Ishikawa (cell line): ENCODE data around the gene MN1.

Experiments
- CEBPB ChIP-seq: IDR thresholded peaks from 2 replicates; pipeline ENCODE4 v1.6.1; 2012
- CREB1 ChIP-seq: IDR thresholded peaks from 2 replicates; pipeline ENCODE4 v1.6.1; 2012; ENCODE audit warnings: low read depth
- EGR1 ChIP-seq: IDR thresholded peaks from 2 replicates; pipeline ENCODE4 v1.6.1; 2012
- EP300 ChIP-seq: IDR thresholded peaks from 2 replicates; pipeline ENCODE4 v1.6.1; 2012; ENCODE audit warnings: borderline replicate concordance
- FOXM1 ChIP-seq: IDR thresholded peaks from 2 replicates; pipeline ENCODE4 v1.6.1; 2012; ENCODE audit warnings: low read depth, borderline replicate concordance
- MAX ChIP-seq: IDR thresholded peaks from 2 replicates; pipeline ENCODE4 v1.6.1; 2012
- RAD21 ChIP-seq: IDR thresholded peaks from 2 replicates; pipeline ENCODE4 v1.6.1; 2012; ENCODE audit warnings: low read depth
- REST ChIP-seq: IDR thresholded peaks from 2 replicates; pipeline ENCODE4 v1.6.1; 2012; ENCODE audit warnings: low read depth, mild to moderate bottlenecking
- TAF1 ChIP-seq: IDR thresholded peaks from 2 replicates; pipeline ENCODE4 v1.6.1; 2012; ENCODE audit warnings: low read depth, mild to moderate bottlenecking
- TCF12 ChIP-seq: IDR thresholded peaks from 2 replicates; pipeline ENCODE4 v1.6.1; 2012; ENCODE audit warnings: low read depth
- TEAD4 ChIP-seq: IDR thresholded peaks from 2 replicates; pipeline ENCODE4 v1.6.1; 2012
- USF1 ChIP-seq: IDR thresholded peaks from 2 replicates; pipeline ENCODE4 v1.6.1; 2012
- YY1 ChIP-seq: IDR thresholded peaks from 2 replicates; pipeline ENCODE4 v1.6.1; 2012; ENCODE audit warnings: low read depth
- ZBTB7A ChIP-seq: IDR thresholded peaks from 2 replicates; pipeline ENCODE4 v1.6.1; 2012; ENCODE audit warnings: low read depth

GRCh38 chr22:27775087-27775698 is 26.4 kb downstream of the MN1 start:
- no peak for TF ChIP-seq MAX
- no peak for TF ChIP-seq CREB1
- TF ChIP-seq REST, result no peak
- no peak for TF ChIP-seq TAF1
- TF ChIP-seq USF1, result no peak
- TF ChIP-seq YY1, result no peak
- TF ChIP-seq FOXM1, result no peak
- no peak for TF ChIP-seq EP300
- no peak for TF ChIP-seq RAD21
- no peak for TF ChIP-seq EGR1
- TF ChIP-seq TEAD4, result no peak
- no peak for TF ChIP-seq TCF12
- TF ChIP-seq ZBTB7A, result no peak
- no peak for TF ChIP-seq CEBPB
